GM19455 (cell line): ENCODE results near the gene ZNF407.

ENCODE experiments used
- ATAC-seq: cut with Tn5 transposase; IDR thresholded peaks from one replicate; pipeline ENCODE4 v1.9.1; 2021; ENCODE audit not compliant: unreplicated experiment

ZNF407 gene

GRCh38 chr18:74587441-74587840 is 10.2 kb upstream of the ZNF407 start:
- no peak for ATAC-seq

GRCh38 chr18:74589021-74589420 is 8.6 kb upstream of the ZNF407 start:
- no peak for ATAC-seq

- ATAC-seq, result no peak
Observed at GRCh38 chr18:74589811-74590210, 7.9 kb upstream of the ZNF407 start.

- no peak for ATAC-seq
Observed at GRCh38 chr18:74590671-74591070, 7.0 kb upstream of the ZNF407 start.

GRCh38 chr18:74595431-74595830 is 2.2 kb upstream of the ZNF407 start:
- ATAC-seq, result no peak

GRCh38 chr18:74597034-74597661 is 522 bp upstream of the ZNF407 start:
- peak; percentile 39 for ATAC-seq

- ATAC-seq, result peak; percentile 63
Observed at GRCh38 chr18:74598350-74599001, 806 bp downstream of the ZNF407 start.

GRCh38 chr18:74604361-74604760 is 6.7 kb downstream of the ZNF407 start:
- ATAC-seq, result no peak

- ATAC-seq, result no peak
Observed at GRCh38 chr18:74604774-74605173, 7.1 kb downstream of the ZNF407 start.

GRCh38 chr18:74608681-74609080 is 11.0 kb downstream of the ZNF407 start:
- ATAC-seq, result no peak

- no peak for ATAC-seq
Observed at GRCh38 chr18:74609535-74609934, 11.9 kb downstream of the ZNF407 start.

- ATAC-seq, result no peak
Observed at GRCh38 chr18:74610051-74610615, 12.5 kb downstream of the ZNF407 start.

- ATAC-seq, result no peak
Observed at GRCh38 chr18:74610860-74611259, 13.2 kb downstream of the ZNF407 start.

GRCh38 chr18:74611765-74612164 is 14.1 kb downstream of the ZNF407 start:
- ATAC-seq, result no peak

- no peak for ATAC-seq
Observed at GRCh38 chr18:74613381-74613780, 15.7 kb downstream of the ZNF407 start.

- no peak for ATAC-seq
Observed at GRCh38 chr18:74616494-74616893, 18.8 kb downstream of the ZNF407 start.

- no peak for ATAC-seq
Observed at GRCh38 chr18:74617486-74617885, 19.8 kb downstream of the ZNF407 start.

GRCh38 chr18:74622072-74622471 is 24.4 kb downstream of the ZNF407 start:
- ATAC-seq, result no peak

- ATAC-seq, result no peak
Observed at GRCh38 chr18:74623047-74623816, 25.6 kb downstream of the ZNF407 start.

- no peak for ATAC-seq
Observed at GRCh38 chr18:74624466-74624865, 26.8 kb downstream of the ZNF407 start.

- ATAC-seq, result no peak
Observed at GRCh38 chr18:74625157-74625556, 27.5 kb downstream of the ZNF407 start.
